WI38 (cell line): ENCODE results near the gene JSRP1.
"Not testable (repeated sequence)": the region's sequence is repeated elsewhere in the genome, so short reads cannot be mapped to it uniquely, and the experiment has no call there.

Experiments used
- H3K4me3 ChIP-seq: 2 replicates; pipeline ENCODE4 v1.5.1; 2011; ENCODE audit warnings: low read depth, mild to moderate bottlenecking, control low read depth, low read length
- TF ChIP-seq, protein P1 (sequence below): IDR thresholded peaks from 2 replicates; pipeline ENCODE4 v1.5.1; 2012; ENCODE audit warnings: low read depth, mild to moderate bottlenecking, control low read depth, low read length

JSRP1 gene

GRCh38 chr19:2287585-2288337, 31.5 kb upstream of the JSRP1 start:
- H3K4me3 ChIP-seq: no peak overlapping the region
- TF ChIP-seq, protein P1, sequence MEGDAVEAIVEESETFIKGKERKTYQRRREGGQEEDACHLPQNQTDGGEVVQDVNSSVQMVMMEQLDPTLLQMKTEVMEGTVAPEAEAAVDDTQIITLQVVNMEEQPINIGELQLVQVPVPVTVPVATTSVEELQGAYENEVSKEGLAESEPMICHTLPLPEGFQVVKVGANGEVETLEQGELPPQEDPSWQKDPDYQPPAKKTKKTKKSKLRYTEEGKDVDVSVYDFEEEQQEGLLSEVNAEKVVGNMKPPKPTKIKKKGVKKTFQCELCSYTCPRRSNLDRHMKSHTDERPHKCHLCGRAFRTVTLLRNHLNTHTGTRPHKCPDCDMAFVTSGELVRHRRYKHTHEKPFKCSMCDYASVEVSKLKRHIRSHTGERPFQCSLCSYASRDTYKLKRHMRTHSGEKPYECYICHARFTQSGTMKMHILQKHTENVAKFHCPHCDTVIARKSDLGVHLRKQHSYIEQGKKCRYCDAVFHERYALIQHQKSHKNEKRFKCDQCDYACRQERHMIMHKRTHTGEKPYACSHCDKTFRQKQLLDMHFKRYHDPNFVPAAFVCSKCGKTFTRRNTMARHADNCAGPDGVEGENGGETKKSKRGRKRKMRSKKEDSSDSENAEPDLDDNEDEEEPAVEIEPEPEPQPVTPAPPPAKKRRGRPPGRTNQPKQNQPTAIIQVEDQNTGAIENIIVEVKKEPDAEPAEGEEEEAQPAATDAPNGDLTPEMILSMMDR: no peak

DNA sequence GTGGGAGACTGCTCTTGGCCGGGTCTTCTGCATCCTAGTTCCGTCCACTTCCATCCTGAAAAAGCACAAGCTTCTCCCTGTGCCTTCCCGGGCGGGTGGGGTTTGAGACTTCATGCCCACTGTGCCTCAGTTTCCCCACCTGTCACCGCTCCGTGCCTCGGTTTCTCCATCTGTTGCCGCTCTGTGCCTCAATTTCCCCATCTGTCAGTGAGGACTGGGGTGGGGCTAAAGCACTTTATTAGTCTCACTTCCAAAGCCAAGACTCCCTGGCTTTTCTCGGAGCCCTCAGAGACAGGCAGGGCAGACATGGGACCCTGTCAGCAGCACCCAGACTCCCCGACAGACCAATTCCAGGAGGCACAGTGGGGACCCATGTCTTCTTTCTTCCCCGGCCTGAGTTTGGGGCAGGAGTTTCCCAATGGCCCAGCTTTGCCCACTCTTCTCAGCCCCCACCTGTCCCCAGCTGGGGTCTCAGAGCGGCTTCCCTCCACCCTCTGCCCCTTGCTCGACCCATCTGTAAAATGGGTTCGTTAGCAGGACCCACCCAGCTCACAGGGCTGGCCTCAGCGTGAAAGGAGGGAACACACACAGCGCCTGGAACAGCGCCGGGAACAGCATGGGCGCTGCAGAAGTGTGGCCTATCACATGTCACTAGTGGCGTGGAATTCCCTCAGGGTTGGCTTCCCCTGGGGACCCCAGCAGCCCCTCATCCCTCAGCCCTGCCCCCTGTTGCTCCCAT, 30.4 kb upstream of the JSRP1 start:
- no peak overlapping the region for H3K4me3 ChIP-seq
- TF ChIP-seq, protein P1: no peak

DNA sequence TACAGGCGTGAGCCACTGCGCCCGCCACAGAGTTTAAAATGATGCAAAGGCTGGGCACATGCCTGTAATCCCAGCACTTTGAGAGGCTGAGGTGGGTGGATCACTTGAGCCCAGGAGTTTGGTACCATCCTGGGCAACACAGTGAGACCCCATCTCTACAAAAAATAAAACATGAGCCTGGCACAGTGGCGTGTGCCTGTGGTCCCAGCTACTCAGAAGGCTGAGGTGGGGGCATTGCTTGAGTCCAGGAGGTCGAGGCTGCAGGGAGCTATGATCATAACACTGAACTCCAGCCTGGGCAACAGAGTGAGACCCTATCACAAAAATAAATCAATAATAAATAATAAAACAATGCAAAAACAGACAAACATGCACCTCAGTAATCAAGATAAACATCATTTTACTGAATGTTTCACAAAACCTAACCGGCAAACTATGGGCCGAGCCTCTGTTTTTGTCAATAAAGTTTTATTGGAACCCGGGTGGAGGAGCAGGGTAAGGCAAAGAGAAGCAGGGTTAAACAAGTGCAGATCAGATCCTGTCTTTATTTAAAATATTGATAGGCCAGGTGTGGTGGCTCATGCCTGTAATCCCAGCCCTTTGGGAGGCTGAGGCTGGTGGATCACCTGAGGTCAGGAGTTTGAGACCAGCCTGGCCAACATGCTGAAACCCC, 27.8 kb upstream of the JSRP1 start:
- TF ChIP-seq, protein P1: no peak

GRCh38 chr19:2282862-2283237, 26.6 kb upstream of the JSRP1 start:
- TF ChIP-seq, protein P1: no peak
- no peak overlapping the region for H3K4me3 ChIP-seq

More for the DNA sequence above, 27.8 kb upstream of the JSRP1 start:
- no peak overlapping the region for H3K4me3 ChIP-seq

GRCh38 chr19:2282062-2282861, 26.0 kb upstream of the JSRP1 start, which contains the start of gene PEAK3:
Gene PEAK3 (minus strand): TSS chr19:2282175. CDS start chr19:2280931, 1,244 bp downstream.
- TF ChIP-seq, protein P1: no peak
- H3K4me3 ChIP-seq: peak within 1 kb of the TSS; percentile 24

- not testable (repeated sequence) for H3K4me3 ChIP-seq
Measured at GRCh38 chr19:2281265-2282061, 25.2 kb upstream of the JSRP1 start.
